Thyroid gland (tissue), 4 donors: ENCODE data around the gene FER. TPM values are rescaled to one million over a fixed set of nuclear protein-coding genes. Genes with fewer than 3 reads are reported as not detected.

ENCODE experiments used
- DNase-seq, 2 donors: peaks; one replicate each; pipeline ENCODE4 v3.0.0-alpha.2; 2019
- H3K27ac ChIP-seq, 3 donors: fragments of 200-600 bp; sonication (generic); 1 replicate in 2 of 3; 2 replicates in 1 of 3; pipeline ENCODE4 v1.5.1; 2016 to 2019; ENCODE audit warnings: mild to moderate bottlenecking in 1 of 3, moderate library complexity in 1 of 3
- H3K27me3 ChIP-seq: fragments of 200-600 bp; sonication (generic); one replicate; pipeline ENCODE4 v1.5.1; 2019
- H3K36me3 ChIP-seq, 2 donors: fragments of 200-600 bp; sonication (generic); one replicate each; pipeline ENCODE4 v1.5.1; 2016 to 2019
- H3K4me1 ChIP-seq, 2 donors: fragments of 200-600 bp; sonication (generic); one replicate each; pipeline ENCODE4 v1.5.1; 2017 to 2019
- H3K4me3 ChIP-seq, 3 donors: fragments of 200-600 bp; sonication (generic); replicated peaks in 1 of 3; 1 replicate in 2 of 3; 2 replicates in 1 of 3; pipeline ENCODE4 v1.5.1; 2016; ENCODE audit warnings: mild to moderate bottlenecking in 1 of 3
- H3K9me3 ChIP-seq: fragments of 200-600 bp; sonication (generic); one replicate; pipeline ENCODE4 v1.5.1; 2017
- CTCF ChIP-seq, 6 experiments: fragments of 200-600 bp in 3 of 6; fragments of 450-650 bp in 3 of 6; sonication (generic) in 3 of 6; IDR thresholded peaks; one replicate each; pipeline ENCODE4 v1.5.1; 2016 to 2019; ENCODE audit warnings: antibody characterized with exemption in 6 of 6, mild to moderate bottlenecking in 2 of 6, inconsistent platforms in 1 of 6, moderate library complexity in 1 of 6
- POLR2A ChIP-seq, 2 donors: fragments of 450-650 bp; IDR thresholded peaks; one replicate each; pipeline ENCODE4 v1.6.1; 2017; ENCODE audit warnings: antibody characterized with exemption in 2 of 2, mild to moderate bottlenecking in 2 of 2, moderate library complexity in 1 of 2
- WGBS, 2 donors: methylation state at CpG; one replicate each; pipeline ENCODE4 v1.1.5; 2017; 5-methylcytosine and 5-hydroxymethylcytosine counted together
- intact Hi-C: fragments of 100-400 bp; cut with DNase I; formaldehyde crosslinking; loops from one replicate; pipeline ENCODE4 v1.15.1; 2023
- small RNA-seq: library from RNA; depleted of rRNA; stranded (forward); fragments of <200 nt; gene quantifications from one replicate; pipeline ENCODE3, GENCODE V24; 2016
- total RNA-seq, 4 donors: library from RNA; depleted of rRNA; stranded (reverse); fragments of >200 nt; gene quantifications; one replicate each; pipeline ENCODE4 v1.2.3, GENCODE V29; 2016

FER gene
- total RNA-seq, 4 donors from 2014 or later: 38.8 to 79.1 (median 45.2) TPM

- H3K27me3 ChIP-seq: no peaks in the 10 kb centered on the region
- no peak overlapping the region for H3K27ac ChIP-seq
- H3K9me3 ChIP-seq: no peaks in the 10 kb centered on the region
- intact Hi-C loops: no loop called here
- H3K36me3 ChIP-seq: no peaks in the 10 kb centered on the region
- no peak for DNase-seq
- H3K4me1 ChIP-seq: no peaks in the 10 kb centered on the region
- TF ChIP-seq CTCF (IDR thresholded peaks at IDR 0.05) (no peak), POLR2A (IDR thresholded peaks at IDR 0.05) (no peak)
- no peak overlapping the region for H3K4me3 ChIP-seq
Measured at GRCh38 chr5:109242518-109242917, 494.8 kb downstream of the FER start.

GRCh38 chr5:109246395-109246794 is 498.7 kb downstream of the FER start:
- 98 to 100% methylated on average over 2 of the region's 2 CpGs for WGBS, 2 donors
- H3K36me3 ChIP-seq: no peaks in the 10 kb centered on the region
- intact Hi-C loops: no loop called here

More at GRCh38 chr5:109246395-109246794, 498.7 kb downstream of the FER start:
- TF ChIP-seq CTCF (IDR thresholded peaks at IDR 0.05) (no peak), POLR2A (IDR thresholded peaks at IDR 0.05) (no peak)
- no peaks in the 10 kb centered on the region for H3K9me3 ChIP-seq
- DNase-seq: no peak
- H3K4me1 ChIP-seq: no peaks in the 10 kb centered on the region
- H3K27ac ChIP-seq: no peak overlapping the region
- H3K27me3 ChIP-seq: no peaks in the 10 kb centered on the region
- H3K4me3 ChIP-seq: no peak overlapping the region

Small RNA genes within 50 kb of the gene (small RNA-seq; reads per million reads assigned to genes)
- gene AC109481.1 (not detected), gene RF00019 (not detected), gene RNU6-47P (not detected)
